Articular chondrocyte of knee joint (primary cell): ENCODE data around the gene RCOR2. TPM values are rescaled to one million over a fixed set of nuclear protein-coding genes. Genes with fewer than 3 reads are reported as not detected.

Experiments
- small RNA-seq: library from RNA; depleted of rRNA; stranded (forward); fragments of <200 nt; gene quantifications from one replicate; pipeline ENCODE3, GENCODE V24; 2012
- total RNA-seq: library from RNA; depleted of rRNA; stranded (reverse); fragments of >200 nt; gene quantifications from 2 replicates; pipeline ENCODE4 v1.2.3, GENCODE V29; 2012

The RCOR2 gene
- total RNA-seq = 0.65 and 0.97 TPM in 2 replicates

DNA sequence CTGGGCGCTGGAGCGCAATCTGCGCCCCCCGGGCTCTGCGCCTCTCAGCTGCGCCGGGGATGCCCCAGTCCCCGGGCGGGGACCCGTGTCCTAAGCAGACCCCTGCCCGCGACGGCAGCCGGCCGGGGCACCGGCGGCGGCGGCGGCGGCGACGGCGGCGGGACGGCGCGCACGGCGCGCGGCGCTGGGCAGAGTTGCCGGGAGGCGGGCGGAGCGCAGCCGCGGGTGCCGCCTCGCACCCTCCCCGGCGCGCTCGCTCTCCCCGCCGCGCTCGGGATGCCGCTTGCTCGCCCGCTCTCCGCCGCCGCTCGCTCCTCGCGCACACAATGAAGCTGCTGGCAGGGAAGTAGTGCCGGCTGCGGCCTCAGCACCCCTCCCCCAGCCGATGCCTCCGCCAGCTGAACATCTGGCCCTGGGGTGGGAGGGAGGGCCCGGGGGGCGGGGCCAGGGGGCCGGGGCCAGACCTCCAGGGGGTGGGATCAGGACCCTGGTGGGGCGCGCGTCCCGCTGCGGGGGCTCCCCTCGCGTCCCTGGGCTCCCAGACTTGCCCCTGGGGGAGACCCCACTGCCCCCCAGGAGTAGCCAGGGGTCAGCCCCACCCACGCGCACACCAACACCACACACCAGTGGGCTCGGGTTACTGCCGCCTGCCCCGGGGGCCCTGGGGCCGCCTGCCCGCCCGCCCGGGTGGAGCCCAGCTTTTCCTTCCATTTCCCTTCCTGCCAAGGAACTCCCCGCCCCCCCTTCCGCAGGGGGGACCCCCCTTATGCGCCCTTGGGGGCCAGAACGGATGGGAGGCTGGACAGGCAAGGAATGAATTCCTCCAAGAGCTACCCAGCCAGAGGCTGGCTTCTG, at the start of gene RCOR2:
Gene RCOR2, minus strand, starts transcription at position 328 of the 855 bp plus-strand sequence. CDS start 708 bp downstream, outside the sequence.

DNA sequence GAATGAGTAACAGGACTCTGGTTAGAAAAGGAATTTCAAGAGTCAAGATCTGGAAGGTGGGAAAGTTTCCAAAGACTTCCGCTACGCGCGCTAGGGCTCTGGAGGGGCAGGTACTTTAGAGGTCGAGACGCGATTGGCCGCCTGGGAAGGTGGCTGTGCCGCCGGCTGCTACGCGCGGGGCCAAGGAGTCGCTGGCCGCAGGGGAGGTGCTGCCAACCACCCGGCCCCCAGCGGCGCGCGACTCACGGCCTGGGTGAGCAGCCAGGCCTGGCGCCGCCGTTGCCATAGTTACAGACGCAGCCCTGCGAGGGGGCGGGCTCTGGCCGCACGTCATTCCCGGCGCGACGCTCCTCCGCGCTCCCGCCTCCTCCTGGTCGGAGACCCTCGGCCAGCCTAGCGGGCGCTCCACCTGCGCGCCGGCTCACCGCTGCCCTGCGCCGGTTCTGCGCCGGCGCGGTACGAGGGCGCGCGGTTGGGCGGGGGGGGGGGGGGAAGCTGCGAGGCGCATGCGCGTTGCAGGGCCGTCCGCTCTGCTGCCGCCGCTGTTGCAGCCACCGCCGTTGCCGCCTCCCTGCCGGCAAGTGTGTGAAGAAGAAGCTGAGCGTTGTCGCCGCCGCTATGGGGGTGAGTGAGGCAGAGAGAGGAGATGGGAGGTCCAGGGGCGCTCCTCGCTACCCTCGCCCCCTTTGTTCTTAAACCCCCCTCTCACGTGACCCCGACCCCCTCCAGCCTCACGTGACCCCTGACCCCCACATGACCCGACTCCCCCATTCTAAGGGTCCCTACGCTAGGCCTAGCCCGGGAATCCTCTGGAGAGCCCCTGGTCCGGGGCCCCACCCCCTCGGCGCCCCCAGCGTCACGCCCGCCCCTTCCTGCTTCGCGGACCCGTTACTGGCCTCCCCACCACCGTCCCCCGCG, 21.8 kb upstream of the RCOR2 start, which contains the start of gene NAA40:
Gene NAA40, plus strand, starts transcription at position 524 of the 918 bp plus-strand sequence. Its CDS starts 95 bp downstream, at position 619.

Small RNA genes lying within 50 kb of the gene (small RNA-seq; reads per million reads assigned to genes)
- not detected for gene RNU6-1306P

Other genes with a start within 250 kb of the RCOR2 start
- 359 and 394 TPM in 2 replicates for gene ATL3, start 245.8 kb downstream of the RCOR2 start, total RNA-seq
- gene RTN3, start 235.7 kb downstream of the RCOR2 start, total RNA-seq = 122 and 132 TPM in 2 replicates
- 11.9 and 12.5 TPM in 2 replicates for gene ZFTA, start 148.4 kb downstream of the RCOR2 start, total RNA-seq
- 9.0 and 10.6 TPM in 2 replicates for gene SPINDOC, start 103.7 kb downstream of the RCOR2 start, total RNA-seq
- gene MARK2, start 78.1 kb downstream of the RCOR2 start, total RNA-seq = 11.4 and 14.9 TPM in 2 replicates
- 12.2 and 14.5 TPM in 2 replicates for gene NAA40, start 21.8 kb upstream of the RCOR2 start, total RNA-seq
- gene COX8A, start 57.5 kb upstream of the RCOR2 start, total RNA-seq = 163 and 177 TPM in 2 replicates
- 32.6 and 36.7 TPM in 2 replicates for gene OTUB1, start 69.3 kb upstream of the RCOR2 start, total RNA-seq
- under 0.01 and 0.11 TPM in 2 replicates for gene FLRT1, start 118.8 kb upstream of the RCOR2 start, total RNA-seq
- gene MACROD1, start 248.9 kb upstream of the RCOR2 start, total RNA-seq = 12.3 and 13.9 TPM in 2 replicates